GM12878 (cell line): Measurements from ENCODE around the gene DNASE2B. TPM values are rescaled to one million over a fixed set of nuclear protein-coding genes. Genes with fewer than 3 reads are reported as not detected.

Experiments used
- ATAC-seq: fragments of 200-7000 bp; cut with Tn5 transposase; 3 replicates; pipeline ENCODE4 v1.9.1; 2020; ENCODE audit warnings: mild to moderate bottlenecking, moderate library complexity
- BruUV-seq: library from RNA; stranded (reverse); fragments of 400-500 nt; replicated peaks from 2 replicates; lab custom pipeline; 2021; lab: Mats Ljungman, UMichigan
- CTCF ChIA-PET: fragments of 300-600 bp; sonication (Branson Sonifier 250); formaldehyde crosslinking; extraction: SDS; loops from one replicate; lab custom pipeline; 2021; ENCODE audit warnings: inconsistent platforms; lab: Yijun Ruan, JAX
- POLR2A ChIA-PET: fragments of 350-600 bp; formaldehyde crosslinking; extraction: SDS; loops from one replicate; lab custom pipeline; 2021; ENCODE audit warnings: inconsistent platforms; lab: Charles Lee
- RAD21 ChIA-PET: fragments of 300-600 bp; sonication (Branson Sonifier 250); formaldehyde crosslinking; loops from one replicate; lab custom pipeline; 2023; ENCODE audit warnings: antibody characterized with exemption; ENCODE audit not compliant: unreplicated experiment; lab: Charles Lee
- SMC1A ChIA-PET: fragments of 300-600 bp; sonication (Branson Sonifier 250); formaldehyde crosslinking; loops from one replicate; lab custom pipeline; 2023; ENCODE audit not compliant: unreplicated experiment, uncharacterized antibody; lab: Charles Lee
- DNase-seq: peaks from one replicate; pipeline ENCODE4 v3.0.0-alpha.2; 2011; ENCODE audit warnings: low read depth, low spot score
- FAIRE-seq: peaks from 3 replicates; lab custom pipeline; 2011; peaks lifted over from hg19 to GRCh38; lab: Jason Lieb, UNC
- H2AFZ ChIP-seq: 2 replicates; pipeline ENCODE4 v1.6.0; 2011; ENCODE audit warnings: low read depth, low read length, control low read depth; ENCODE audit not compliant: control insufficient read depth
- H3K27ac ChIP-seq: 2 replicates; pipeline ENCODE4 v1.5.1; 2011; ENCODE audit warnings: control low read depth; ENCODE audit not compliant: control insufficient read depth, insufficient read depth
- H3K27me3 ChIP-seq, 2 experiments: replicated peaks in 1 of 2; 2 replicates each; pipeline versions ENCODE4 v1.6.0 to v1.6.1; 2011; ENCODE audit warnings: low read length in 1 of 2; ENCODE audit not compliant: control insufficient read depth in 2 of 2, insufficient read depth in 2 of 2
- H3K36me3 ChIP-seq, 2 experiments: 2 replicates each; pipeline ENCODE4 v1.5.1; 2011; ENCODE audit warnings: low read length in 1 of 2; ENCODE audit not compliant: control insufficient read depth in 2 of 2, insufficient read depth in 2 of 2
- H3K4me1 ChIP-seq: 2 replicates; pipeline ENCODE4 v1.6.1; 2011; ENCODE audit warnings: mild to moderate bottlenecking, low read length, moderate library complexity, mixed read lengths; ENCODE audit not compliant: control insufficient read depth, insufficient read depth
- H3K4me2 ChIP-seq: 2 replicates; pipeline ENCODE4 v1.6.0; 2011; ENCODE audit warnings: control low read depth; ENCODE audit not compliant: control insufficient read depth, insufficient read depth
- H3K4me3 ChIP-seq: fragments of 200-600 bp; sonication (generic); 2 replicates; pipeline ENCODE4 v1.5.1; 2016
- H3K79me2 ChIP-seq: 2 replicates; pipeline ENCODE4 v1.6.0; 2011; ENCODE audit warnings: low read length; ENCODE audit not compliant: control insufficient read depth, insufficient read depth
- H3K9ac ChIP-seq: 2 replicates; pipeline ENCODE4 v1.8.0; 2011; ENCODE audit warnings: low read length, control low read depth, mixed read lengths; ENCODE audit not compliant: control insufficient read depth, insufficient read depth
- H3K9me3 ChIP-seq: replicated peaks from 3 replicates; pipeline ENCODE4 v1.5.1; 2011; ENCODE audit warnings: mild to moderate bottlenecking, low read length; ENCODE audit not compliant: control insufficient read depth, insufficient read depth
- H4K20me1 ChIP-seq: 2 replicates; pipeline ENCODE4 v1.6.0; 2011; ENCODE audit not compliant: control insufficient read depth, insufficient read depth
- ATF2 ChIP-seq: IDR thresholded peaks from 2 replicates; pipeline ENCODE4 v1.6.1; 2012; ENCODE audit warnings: low read length, inconsistent platforms
- ATF7 ChIP-seq: fragments of 450-650 bp; IDR thresholded peaks from 2 replicates; pipeline ENCODE4 v1.6.1; 2016; ENCODE audit warnings: low read depth, mild to moderate bottlenecking
- BRCA1 ChIP-seq: IDR thresholded peaks from 2 replicates; pipeline ENCODE4 v1.6.1; 2011; ENCODE audit warnings: low read depth, low read length, improper control_type of control experiment
- CBFB ChIP-seq: IDR thresholded peaks from 2 replicates; pipeline ENCODE4 v1.6.1; 2016; ENCODE audit warnings: antibody characterized with exemption, low read depth
- CBX3 ChIP-seq: fragments of 200-600 bp; sonication (generic); IDR thresholded peaks from 2 replicates; pipeline ENCODE4 v1.6.1; 2016; ENCODE audit warnings: low read depth, borderline replicate concordance
- CHD1 ChIP-seq: IDR thresholded peaks from 2 replicates; pipeline ENCODE4 v1.6.1; 2012; ENCODE audit warnings: low read depth, low read length, improper control_type of control experiment
- HDAC6 ChIP-seq: fragments of 200-600 bp; sonication (generic); IDR thresholded peaks from one replicate; pipeline ENCODE4 v1.8.0; 2017; ENCODE audit warnings: antibody characterized with exemption; ENCODE audit not compliant: unreplicated experiment
- HSF1 ChIP-seq: fragments of 150-350 bp; IDR thresholded peaks from 2 replicates; pipeline ENCODE4 v1.6.1; 2014; ENCODE audit warnings: mild to moderate bottlenecking, low read depth, low read length
- MLLT1 ChIP-seq: fragments of 450-650 bp; IDR thresholded peaks from 2 replicates; pipeline ENCODE4 v1.6.1; 2016; ENCODE audit warnings: mild to moderate bottlenecking
- MTA3 ChIP-seq: IDR thresholded peaks from 2 replicates; pipeline ENCODE4 v1.6.1; 2012; ENCODE audit warnings: low read length, inconsistent platforms, borderline replicate concordance
- NFXL1 ChIP-seq: fragments of 450-650 bp; IDR thresholded peaks from 2 replicates; pipeline ENCODE4 v1.6.1; 2017; ENCODE audit warnings: antibody characterized with exemption, mild to moderate bottlenecking, borderline replicate concordance
- POLR2AphosphoS2 ChIP-seq: IDR thresholded peaks from 2 replicates; pipeline ENCODE4 v1.6.1; 2011; ENCODE audit warnings: low read depth, mild to moderate bottlenecking, low read length, improper control_type of control experiment, moderate library complexity
- RCOR1 ChIP-seq: conservative IDR thresholded peaks from 2 replicates; pipeline ENCODE4 v1.6.1; 2012; ENCODE audit warnings: low read depth, low read length, improper control_type of control experiment
- SMAD5 ChIP-seq: IDR thresholded peaks from 2 replicates; pipeline ENCODE4 v1.6.1; 2016; ENCODE audit warnings: antibody characterized with exemption, low read depth
- ZBTB33 ChIP-seq: fragments of 450-650 bp; IDR thresholded peaks from 2 replicates; pipeline ENCODE4 v1.6.1; 2017; ENCODE audit warnings: mild to moderate bottlenecking
- ZNF687 ChIP-seq: fragments of 450-650 bp; IDR thresholded peaks from 2 replicates; pipeline ENCODE4 v1.6.1; 2017; ENCODE audit warnings: mild to moderate bottlenecking, moderate library complexity
- in situ Hi-C: fragments of 300-500 bp; cut with MboI; formaldehyde crosslinking; loops from 9 replicates; pipeline ENCODE4 v1.14.3; 2018; ENCODE audit warnings: mixed read lengths
- intact Hi-C: fragments of 100-400 bp; cut with micrococcal nuclease; formaldehyde crosslinking; loops from one replicate; pipeline ENCODE4 v1.14.2; 2022; ENCODE audit not compliant: unreplicated experiment
- polyA plus RNA-seq, 11 experiments: library from polyadenylated mRNA; depleted of rRNA in 4 of 11; unstranded in 6 of 11; stranded (reverse) in 5 of 11; fragments of >200 nt; fragmentation: Nextera tagmentation in 4 of 11; fragmentation: Illumina TruSeq in 1 of 11; extraction: Ambion mirVana in 4 of 11; extraction: Trizol in 1 of 11; gene quantifications; 1 replicate in 1 of 11; 2 replicates in 10 of 11; pipeline versions ENCODE4 v1.2.1 to v1.2.3, GENCODE V29; 2011 to 2016; ENCODE audit warnings: inconsistent platforms in 2 of 11, missing spikeins in 2 of 11, low read depth in 1 of 11
- total RNA-seq, 4 experiments: library from RNA; depleted of rRNA in 3 of 4; stranded (reverse); fragments of >200 nt in 3 of 4; fragmentation: Illumina TruSeq in 1 of 4; extraction: Trizol in 1 of 4; gene quantifications; 2 replicates each; pipeline versions ENCODE4 v1.2.1 to v1.2.3, GENCODE V29; 2013 to 2021

The DNASE2B gene
- total and polyA plus RNA-seq, 10 of the 15 experiments (the other 5 are each of a cell fraction or from before 2014, with no cell fraction given) = not detected

- FAIRE-seq (no peak), ATAC-seq (no peak), DNase-seq (no peak)
- Histone ChIP-seq H3K27ac (no peak overlapping the region), H3K9me3 (no peaks in the 10 kb centered on the region), H3K79me2 (no peaks in the 10 kb centered on the region), H4K20me1 (no peaks in the 10 kb centered on the region), H2AFZ (no peak overlapping the region), H3K36me3 (no peaks in the 10 kb centered on the region), H3K27me3 (no peaks in the 10 kb centered on the region), H3K4me2 (no peak overlapping the region), H3K4me3 (no peak overlapping the region), H3K9ac (no peak overlapping the region), H3K4me1 (no peaks in the 10 kb centered on the region)
- BruUV-seq = no TSS peak
- in situ Hi-C loops = no loop called here
- ChIA-PET SMC1A (interaction anchor here (1.1 kb wide), 1 partner anchor 9 kb away, joined by 6 read pairs; no protein-coding TSS in a partner anchor), CTCF (interaction anchor here (0.5 to 1.5 kb wide), 2 partner anchors 30 to 476 kb away, joined by 3 to 5 read pairs; no protein-coding TSS in a partner anchor), RAD21 (no interaction called here), POLR2A (no interaction called here)
- intact Hi-C loops = no loop called here
- no peak for TF ChIP-seq CBX3
- TF ChIP-seq MTA3 = no peak
- TF ChIP-seq BRCA1 = no peak
- no peak for TF ChIP-seq RCOR1
- no peak for TF ChIP-seq CHD1
- no peak for TF ChIP-seq ZBTB33
- TF ChIP-seq SMAD5 = no peak
- TF ChIP-seq CBFB = no peak
- TF ChIP-seq HSF1 = no peak
- TF ChIP-seq ATF7 = no peak
- no peak for TF ChIP-seq MLLT1
- no peak for TF ChIP-seq HDAC6
- no peak for TF ChIP-seq POLR2AphosphoS2
- no peak for TF ChIP-seq ZNF687
- no peak for TF ChIP-seq NFXL1
- no peak for TF ChIP-seq ATF2
Measured at GRCh38 chr1:84402060-84402459, 3.8 kb downstream of the DNASE2B start.
